GM12878 (cell line): Measurements from ENCODE around the gene KAZN. TPM values are rescaled to one million over a fixed set of nuclear protein-coding genes. Genes with fewer than 3 reads are reported as not detected.

ENCODE experiments used
- ATAC-seq: fragments of 200-7000 bp; cut with Tn5 transposase; 3 replicates; pipeline ENCODE4 v1.9.1; 2020; ENCODE audit warnings: mild to moderate bottlenecking, moderate library complexity
- BruUV-seq: library from RNA; stranded (reverse); fragments of 400-500 nt; replicated peaks from 2 replicates; lab custom pipeline; 2021; lab: Mats Ljungman, UMichigan
- CTCF ChIA-PET: fragments of 300-600 bp; sonication (Branson Sonifier 250); formaldehyde crosslinking; extraction: SDS; loops from one replicate; lab custom pipeline; 2021; ENCODE audit warnings: inconsistent platforms; lab: Yijun Ruan, JAX
- POLR2A ChIA-PET: fragments of 350-600 bp; formaldehyde crosslinking; extraction: SDS; loops from one replicate; lab custom pipeline; 2021; ENCODE audit warnings: inconsistent platforms; lab: Charles Lee
- RAD21 ChIA-PET: fragments of 300-600 bp; sonication (Branson Sonifier 250); formaldehyde crosslinking; loops from one replicate; lab custom pipeline; 2023; ENCODE audit warnings: antibody characterized with exemption; ENCODE audit not compliant: unreplicated experiment; lab: Charles Lee
- SMC1A ChIA-PET: fragments of 300-600 bp; sonication (Branson Sonifier 250); formaldehyde crosslinking; loops from one replicate; lab custom pipeline; 2023; ENCODE audit not compliant: unreplicated experiment, uncharacterized antibody; lab: Charles Lee
- DNase-seq: peaks from one replicate; pipeline ENCODE4 v3.0.0-alpha.2; 2011; ENCODE audit warnings: low read depth, low spot score
- FAIRE-seq: peaks from 3 replicates; lab custom pipeline; 2011; peaks lifted over from hg19 to GRCh38; lab: Jason Lieb, UNC
- H2AFZ ChIP-seq: 2 replicates; pipeline ENCODE4 v1.6.0; 2011; ENCODE audit warnings: low read depth, low read length, control low read depth; ENCODE audit not compliant: control insufficient read depth
- H3K27ac ChIP-seq: 2 replicates; pipeline ENCODE4 v1.5.1; 2011; ENCODE audit warnings: control low read depth; ENCODE audit not compliant: control insufficient read depth, insufficient read depth
- H3K27me3 ChIP-seq, 2 experiments: replicated peaks in 1 of 2; 2 replicates each; pipeline versions ENCODE4 v1.6.0 to v1.6.1; 2011; ENCODE audit warnings: low read length in 1 of 2; ENCODE audit not compliant: control insufficient read depth in 2 of 2, insufficient read depth in 2 of 2
- H3K36me3 ChIP-seq, 2 experiments: 2 replicates each; pipeline ENCODE4 v1.5.1; 2011; ENCODE audit warnings: low read length in 1 of 2; ENCODE audit not compliant: control insufficient read depth in 2 of 2, insufficient read depth in 2 of 2
- H3K4me1 ChIP-seq: 2 replicates; pipeline ENCODE4 v1.6.1; 2011; ENCODE audit warnings: mild to moderate bottlenecking, low read length, moderate library complexity, mixed read lengths; ENCODE audit not compliant: control insufficient read depth, insufficient read depth
- H3K4me2 ChIP-seq: 2 replicates; pipeline ENCODE4 v1.6.0; 2011; ENCODE audit warnings: control low read depth; ENCODE audit not compliant: control insufficient read depth, insufficient read depth
- H3K4me3 ChIP-seq: fragments of 200-600 bp; sonication (generic); 2 replicates; pipeline ENCODE4 v1.5.1; 2016
- H3K79me2 ChIP-seq: 2 replicates; pipeline ENCODE4 v1.6.0; 2011; ENCODE audit warnings: low read length; ENCODE audit not compliant: control insufficient read depth, insufficient read depth
- H3K9ac ChIP-seq: 2 replicates; pipeline ENCODE4 v1.8.0; 2011; ENCODE audit warnings: low read length, control low read depth, mixed read lengths; ENCODE audit not compliant: control insufficient read depth, insufficient read depth
- H3K9me3 ChIP-seq: replicated peaks from 3 replicates; pipeline ENCODE4 v1.5.1; 2011; ENCODE audit warnings: mild to moderate bottlenecking, low read length; ENCODE audit not compliant: control insufficient read depth, insufficient read depth
- H4K20me1 ChIP-seq: 2 replicates; pipeline ENCODE4 v1.6.0; 2011; ENCODE audit not compliant: control insufficient read depth, insufficient read depth
- POLR2AphosphoS5 ChIP-seq: IDR thresholded peaks from 2 replicates; pipeline ENCODE4 v1.6.1; 2011; ENCODE audit warnings: mild to moderate bottlenecking, low read length, inconsistent platforms
- SMAD5 ChIP-seq: IDR thresholded peaks from 2 replicates; pipeline ENCODE4 v1.6.1; 2016; ENCODE audit warnings: antibody characterized with exemption, low read depth
- SP1 ChIP-seq: IDR thresholded peaks from one replicate; pipeline ENCODE4 v1.6.1; 2011; ENCODE audit warnings: low read depth, low read length
- STAT1 ChIP-seq: fragments of 450-650 bp; conservative IDR thresholded peaks from 2 replicates; pipeline ENCODE4 v1.6.1; 2014; ENCODE audit warnings: antibody characterized with exemption, mild to moderate bottlenecking
- SUPT20H ChIP-seq: IDR thresholded peaks from 2 replicates; pipeline ENCODE4 v1.6.1; 2011; ENCODE audit warnings: low read depth, mild to moderate bottlenecking, low read length, moderate library complexity, borderline replicate concordance; ENCODE audit not compliant: control insufficient read depth
- WGBS: methylation state at CpG from one replicate; pipeline ENCODE4 v1.1.6; 2016; ENCODE audit warnings: low lambda C conversion rate; ENCODE audit not compliant: insufficient replicate concordance, insufficient coverage; ENCODE audit errors: missing lambda C conversion rate; 5-methylcytosine and 5-hydroxymethylcytosine counted together
- in situ Hi-C: fragments of 300-500 bp; cut with MboI; formaldehyde crosslinking; loops from 9 replicates; pipeline ENCODE4 v1.14.3; 2018; ENCODE audit warnings: mixed read lengths
- intact Hi-C: fragments of 100-400 bp; cut with micrococcal nuclease; formaldehyde crosslinking; loops from one replicate; pipeline ENCODE4 v1.14.2; 2022; ENCODE audit not compliant: unreplicated experiment
- polyA plus RNA-seq, 11 experiments: library from polyadenylated mRNA; depleted of rRNA in 4 of 11; unstranded in 6 of 11; stranded (reverse) in 5 of 11; fragments of >200 nt; fragmentation: Nextera tagmentation in 4 of 11; fragmentation: Illumina TruSeq in 1 of 11; extraction: Ambion mirVana in 4 of 11; extraction: Trizol in 1 of 11; gene quantifications; 1 replicate in 1 of 11; 2 replicates in 10 of 11; pipeline versions ENCODE4 v1.2.1 to v1.2.3, GENCODE V29; 2011 to 2016; ENCODE audit warnings: inconsistent platforms in 2 of 11, missing spikeins in 2 of 11, low read depth in 1 of 11
- total RNA-seq, 4 experiments: library from RNA; depleted of rRNA in 3 of 4; stranded (reverse); fragments of >200 nt in 3 of 4; fragmentation: Illumina TruSeq in 1 of 4; extraction: Trizol in 1 of 4; gene quantifications; 2 replicates each; pipeline versions ENCODE4 v1.2.1 to v1.2.3, GENCODE V29; 2013 to 2021

The KAZN gene
- total and polyA plus RNA-seq, 10 of the 15 experiments (the other 5 are each of a cell fraction or from before 2014, with no cell fraction given) = 0.72 to 4.0 (median 1.2) TPM

DNA sequence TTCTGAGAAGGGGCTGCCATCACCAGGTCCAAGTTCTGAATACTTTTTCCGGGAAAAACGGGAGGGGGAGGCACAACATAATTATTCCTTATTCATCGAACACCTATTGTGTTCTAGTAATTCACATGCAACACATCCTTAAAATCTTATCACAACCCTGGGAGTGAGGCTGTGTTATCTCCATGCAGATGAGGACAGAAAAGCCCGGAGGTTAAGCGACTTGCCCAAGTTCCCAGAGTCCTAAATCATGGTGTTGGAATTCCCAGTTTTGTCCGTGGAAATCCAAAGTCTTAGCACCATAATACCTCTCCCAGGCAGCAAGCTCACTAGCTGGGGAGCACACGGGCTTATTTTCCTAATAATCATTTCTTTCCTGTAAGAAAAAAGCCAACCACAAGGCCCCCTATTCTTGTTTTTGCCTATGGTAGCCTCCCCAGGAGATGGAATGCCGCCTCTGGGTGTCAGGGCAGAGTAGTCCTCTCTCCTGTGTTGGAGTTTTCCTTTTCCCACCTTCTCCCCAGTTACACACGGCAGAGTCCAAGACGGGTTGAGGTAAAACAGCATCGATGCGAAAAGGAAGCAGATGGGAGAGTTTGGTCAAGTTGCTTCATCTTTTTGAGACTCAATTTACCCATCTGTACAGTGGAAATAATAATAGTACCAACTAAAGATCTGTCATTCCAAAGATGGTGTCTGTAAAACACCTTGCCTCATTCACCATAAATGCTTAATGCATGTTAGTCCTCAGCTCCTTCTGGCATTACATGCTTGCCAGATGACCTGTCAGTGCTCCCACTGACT is 327.1 kb downstream of the KAZN start:
- FAIRE-seq (no peak), ATAC-seq (no peak), DNase-seq (no peak)
- TF ChIP-seq SP1 = no peak
- no peak for TF ChIP-seq STAT1
- TF ChIP-seq POLR2AphosphoS5 = no peak
- ChIA-PET SMC1A (no interaction called here), POLR2A (no interaction called here), RAD21 (no interaction called here), CTCF (no interaction called here)
- intact Hi-C loops = loop anchor here (10.0 kb wide), 2 partner anchors 179 to 321 kb away; no protein-coding TSS in a partner anchor
- in situ Hi-C loops = no loop called here
- no peak overlapping the region for H2AFZ ChIP-seq
- H3K27me3 ChIP-seq = peaks cover 2 to 15% of the 10 kb centered on the region in 2 experiments; a peak in 3 of 4 replicates
- no peaks in the 10 kb centered on the region for H4K20me1 ChIP-seq
- H3K4me1 ChIP-seq = no peaks in the 10 kb centered on the region
- H3K9me3 ChIP-seq = no peaks in the 10 kb centered on the region
- H3K27ac ChIP-seq = no peak overlapping the region
- H3K4me3 ChIP-seq = no peak overlapping the region
- no peak overlapping the region; the same call in 1 of the 2 replicates for H3K4me2 ChIP-seq
- no peaks in the 10 kb centered on the region for H3K79me2 ChIP-seq
- WGBS = 24% methylated on average over 12 of the region's 12 CpGs
- H3K36me3 ChIP-seq = no peaks in the 10 kb centered on the region
- TSS peak; percentile 40 for BruUV-seq
- H3K9ac ChIP-seq = no peak overlapping the region

DNA sequence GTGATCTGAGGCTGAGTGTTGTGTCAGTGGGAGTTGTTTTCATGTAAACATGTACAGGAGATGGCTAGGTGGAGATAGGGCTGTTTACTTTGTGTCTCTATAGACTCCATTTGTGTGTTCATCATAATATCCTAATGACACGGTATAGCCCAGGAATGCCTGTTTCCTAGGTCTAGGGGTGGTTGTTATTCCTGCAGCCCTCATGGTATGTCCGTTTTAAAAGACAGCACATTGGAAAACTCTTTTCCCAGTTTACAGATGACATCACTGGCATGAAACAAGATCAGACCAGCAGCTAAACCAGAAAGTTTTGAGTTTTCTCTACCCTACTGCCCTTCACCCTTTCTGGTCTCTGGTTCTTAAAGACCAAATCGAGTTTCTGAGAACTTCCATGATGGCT is 327.7 kb downstream of the KAZN start:
- H3K4me3 ChIP-seq = no peak overlapping the region
- in situ Hi-C loops = no loop called here
- ChIA-PET RAD21 (no interaction called here), CTCF (interaction anchor here (1.3 kb wide), 1 partner anchor 11 kb away, joined by 4 read pairs; no protein-coding TSS in a partner anchor), SMC1A (no interaction called here), POLR2A (no interaction called here)
- H3K79me2 ChIP-seq = no peaks in the 10 kb centered on the region
- DNase-seq = no peak
- H4K20me1 ChIP-seq = no peaks in the 10 kb centered on the region
- FAIRE-seq = no peak
- H3K27ac ChIP-seq = no peak overlapping the region
- ATAC-seq = no peak
- BruUV-seq = no TSS peak
- no peak overlapping the region for H3K9ac ChIP-seq
- TF ChIP-seq SMAD5 (no peak), SUPT20H (no peak)
- H3K4me2 ChIP-seq = no peak overlapping the region
- intact Hi-C loops = loop anchor here (10.0 kb wide), 2 partner anchors 179 to 321 kb away; no protein-coding TSS in a partner anchor
- peaks cover 2 to 15% of the 10 kb centered on the region in 2 experiments; a peak in 3 of 4 replicates for H3K27me3 ChIP-seq
- no peaks in the 10 kb centered on the region for H3K4me1 ChIP-seq
- no peaks in the 10 kb centered on the region for H3K36me3 ChIP-seq
- no peak overlapping the region for H2AFZ ChIP-seq
- H3K9me3 ChIP-seq = no peaks in the 10 kb centered on the region
- whole genome bisulfite sequencing = 2% methylated on average over 3 of the region's 3 CpGs
